Pancreas (tissue), 10 donors: ENCODE results near the gene KCNK16. TPM values are rescaled to one million over a fixed set of nuclear protein-coding genes. Genes with fewer than 3 reads are reported as not detected.
A peak's percentile ranks its signal among the peaks of the same experiment; 100 is the strongest.

Experiments
- ATAC-seq, 4 donors: fragments of 200-7000 bp; cut with Tn5 transposase; one replicate each; pipeline versions ENCODE4 v1.8.0 to v1.9.1; 2020; ENCODE audit warnings: mild to moderate bottlenecking in 4 of 4, moderate library complexity in 4 of 4
- DNase-seq, 6 donors: peaks; one replicate each; pipeline ENCODE4 v3.0.0-alpha.2; 2020
- FAIRE-seq: peaks from 2 replicates; lab custom pipeline; 2012; peaks lifted over from hg19 to GRCh38; lab: Jason Lieb, UNC
- H3K27ac ChIP-seq, 4 donors: fragments of 200-600 bp; sonication (generic); 1 replicate in 3 of 4; 2 replicates in 1 of 4; pipeline versions ENCODE4 v1.5.0 to v1.8.0; 2020
- H3K27me3 ChIP-seq, 4 donors: fragments of 200-600 bp; one replicate each; pipeline ENCODE4 v1.8.0; 2021
- H3K36me3 ChIP-seq, 3 donors: fragments of 200-600 bp; sonication (generic) in 1 of 3; one replicate each; pipeline versions ENCODE4 v1.5.0 to v1.8.0; 2020 to 2021
- H3K4me1 ChIP-seq, 3 donors: fragments of 200-600 bp; one replicate each; pipeline ENCODE4 v1.8.0; 2021
- H3K4me3 ChIP-seq, 4 donors: fragments of 200-600 bp; sonication (generic) in 2 of 4; one replicate each; pipeline versions ENCODE4 v1.5.0 to v1.8.0; 2020 to 2021
- H3K9me3 ChIP-seq, 4 donors: fragments of 200-600 bp; one replicate each; pipeline ENCODE4 v1.8.0; 2021
- CTCF ChIP-seq, 4 donors: fragments of 200-600 bp; sonication (generic) in 3 of 4; IDR thresholded peaks; one replicate each; pipeline versions ENCODE4 v1.5.0 to v1.8.0; 2021; ENCODE audit warnings: antibody characterized with exemption in 4 of 4
- WGBS, 2 donors: extraction: QIAGEN DNeasy Blood & Tissue Kit; methylation state at CpG; one replicate each; pipeline ENCODE4 v1.1.7; 2013; 5-methylcytosine and 5-hydroxymethylcytosine counted together
- intact Hi-C, 3 donors: fragments of 100-400 bp; cut with DNase I; formaldehyde crosslinking; loops; one replicate each; pipeline versions ENCODE4 v1.11.1 to v1.14.2; 2022
- polyA plus RNA-seq, 2 donors: library from polyadenylated mRNA; stranded (reverse); fragments of 200-250 nt; gene quantifications; one replicate each; pipeline ENCODE4 v1.2.3, GENCODE V29; 2013
- total RNA-seq, 6 donors: library from RNA; stranded (reverse); fragmentation: NEBNext Ultra II Directional in 4 of 6; extraction: Animal tissue kit (Norgen Biotek cat#: 25700) in 4 of 6; gene quantifications; one replicate each; pipeline versions ENCODE4 v1.2.1 to v1.2.4, GENCODE V29; 2021 to 2023
- donor health status: healthy with polysubstance abuse.
- donor health status: DM: no; HTN: no; CAD: no; lungs with moderate emphysema.
- donor health status: DM: no; HTN: no; CAD: no.
- donor health status: control.
- donor health status: control.
- donor health status: Bipolar disorder and iron deficiency.
- donor health status: DM: yes; HTN: yes; CAD: no.
- donor health status: DM: no; HTN: no; CAD: no.
- donor health status: DM: no; HTN: no; CAD: no.
- donor health status: DM: yes; HTN: yes; CAD: no.

Gene KCNK16
- total and polyA plus RNA-seq, 8 donors: 1.7 to 121 (median 6.1) TPM

GRCh38 chr6:39309942-39310531 lies 12.5 kb downstream of the KCNK16 start:
- DNase-seq (peak; percentile 63 to 91 (median 84)), FAIRE-seq (no peak), ATAC-seq (peak; percentile 81 to 92 (median 84))
- Histone ChIP-seq H3K27me3 (no peaks in the 10 kb centered on the region), H3K36me3 (no peaks in the 10 kb centered on the region), H3K9me3 (no peaks in the 10 kb centered on the region), H3K27ac (no peak overlapping the region), H3K4me3 (no peak overlapping the region), H3K4me1 (peaks cover 0 to 3% (median 0%) of the 10 kb centered on the region in 3 donors)
- intact Hi-C loops: loop anchor here (5.0 to 10.0 kb wide), 4 partner anchors 145 to 438 kb away; no protein-coding TSS in a partner anchor
- 35 to 38% methylated on average over 7 of the region's 7 CpGs for WGBS, 2 donors
- TF ChIP-seq CTCF (IDR thresholded peaks at IDR 0.05): peak; percentile 79 to 89 (median 82)

GRCh38 chr6:39307462-39307861 lies 15.0 kb downstream of the KCNK16 start:
- Histone ChIP-seq H3K4me3 (no peak overlapping the region), H3K9me3 (no peaks in the 10 kb centered on the region), H3K27me3 (no peaks in the 10 kb centered on the region), H3K27ac (no peak overlapping the region), H3K4me1 (no peaks in the 10 kb centered on the region), H3K36me3 (no peaks in the 10 kb centered on the region)
- DNase-seq (no peak), FAIRE-seq (no peak), ATAC-seq (no peak)
- WGBS, 2 donors: 78 to 85% methylated on average over 3 of the region's 3 CpGs
- TF ChIP-seq CTCF (IDR thresholded peaks at IDR 0.05): no peak
- intact Hi-C loops: loop anchor here in 2 of 3 donors (10.0 kb wide), 2 partner anchors 143 to 333 kb away; no protein-coding TSS in a partner anchor

GRCh38 chr6:39304951-39305350 lies 17.6 kb downstream of the KCNK16 start:
- no peak for FAIRE-seq
- Histone ChIP-seq H3K4me1 (no peaks in the 10 kb centered on the region), H3K27ac (no peak overlapping the region), H3K9me3 (no peaks in the 10 kb centered on the region), H3K36me3 (no peaks in the 10 kb centered on the region), H3K27me3 (no peaks in the 10 kb centered on the region), H3K4me3 (no peak overlapping the region)
- intact Hi-C loops: loop anchor here (2.0 to 10.0 kb wide), 3 partner anchors 138 to 330 kb away; no protein-coding TSS in a partner anchor
- TF ChIP-seq CTCF (IDR thresholded peaks at IDR 0.05): no peak
- no peak for ATAC-seq
- DNase-seq: no peak

- intact Hi-C loops: loop anchor here (2.0 to 10.0 kb wide), 3 partner anchors 137 to 329 kb away; no protein-coding TSS in a partner anchor
- ATAC-seq (peak in 3 of 4 donors; percentile 5 to 20 (median 7)), DNase-seq (no peak), FAIRE-seq (no peak)
- no peak for TF ChIP-seq CTCF (IDR thresholded peaks at IDR 0.05)
- H3K27me3 ChIP-seq: no peaks in the 10 kb centered on the region
- no peak overlapping the region for H3K4me3 ChIP-seq
- no peaks in the 10 kb centered on the region for H3K9me3 ChIP-seq
- no peaks in the 10 kb centered on the region for H3K4me1 ChIP-seq
- WGBS, 2 donors: 80 to 88% methylated on average over 30 of the region's 30 CpGs
- no peak overlapping the region for H3K27ac ChIP-seq
- H3K36me3 ChIP-seq: no peaks in the 10 kb centered on the region
Measured at GRCh38 chr6:39303425-39304153, 18.9 kb downstream of the KCNK16 start.
